Measurements from ENCODE around the gene OR6J1. TPM values are rescaled to one million over a fixed set of nuclear protein-coding genes. Genes with fewer than 3 reads are reported as not detected.
"Not testable (repeated sequence)": the region's sequence is repeated elsewhere in the genome, so short reads cannot be mapped to it uniquely, and the experiment has no call there.

The OR6J1 gene
- not detected for total RNA-seq

GRCh38 chr14:22644305-22644635, at the start of gene OR6J1:
Gene OR6J1 (minus strand): TSS chr14:22644352. CDS start chr14:22634811, 9,541 bp downstream.
- no peak within 1 kb of the TSS for H3K27ac ChIP-seq
- H3K4me1 ChIP-seq, result no peaks in the 10 kb centered on the region
- intact Hi-C loops (cut with DNase I), result no loop called here
- H3K27me3 ChIP-seq, result no peaks in the 10 kb centered on the region
- no peak for TF ChIP-seq CTCF (IDR thresholded peaks at IDR 0.05)
- no peaks in the 10 kb centered on the region for H3K36me3 ChIP-seq
- DNase-seq (ENCODE audit: low spot score in 2 of 2), result no peak
- H3K4me3 ChIP-seq, result no peak within 1 kb of the TSS
- H3K9me3 ChIP-seq, result no peaks in the 10 kb centered on the region

GRCh38 chr14:22692194-22692593, 48.0 kb upstream of the OR6J1 start:
- Histone ChIP-seq H3K27me3 (no peaks in the 10 kb centered on the region), H3K4me3 (no peak overlapping the region), H3K4me1 (no peaks in the 10 kb centered on the region), H3K27ac (no peak overlapping the region), H3K36me3 (no peaks in the 10 kb centered on the region), H3K9me3 (peaks cover 0 to 9% of the 10 kb centered on the region in 2 donors)
- intact Hi-C loops (cut with DNase I), result no loop called here
- TF ChIP-seq CTCF (IDR thresholded peaks at IDR 0.05), result no peak
- DNase-seq (ENCODE audit: low spot score in 2 of 2), result no peak

- Histone ChIP-seq H3K27ac (no peak overlapping the region), H3K27me3 (no peaks in the 10 kb centered on the region), H3K4me1 (no peaks in the 10 kb centered on the region), H3K9me3 (peaks cover 0 to 9% of the 10 kb centered on the region in 2 donors), H3K4me3 (no peak overlapping the region), H3K36me3 (no peaks in the 10 kb centered on the region)
- intact Hi-C loops (cut with DNase I), result no loop called here
- no peak for TF ChIP-seq CTCF (IDR thresholded peaks at IDR 0.05)
- no peak for DNase-seq (ENCODE audit: low spot score in 2 of 2)
Observed at GRCh38 chr14:22691171-22691570, 47.0 kb upstream of the OR6J1 start.

- Histone ChIP-seq H3K4me3 (no peak overlapping the region), H3K9me3 (peaks cover 0 to 9% of the 10 kb centered on the region in 2 donors), H3K36me3 (no peaks in the 10 kb centered on the region), H3K27ac (no peak overlapping the region), H3K27me3 (no peaks in the 10 kb centered on the region), H3K4me1 (no peaks in the 10 kb centered on the region)
- intact Hi-C loops (cut with DNase I), result no loop called here
- TF ChIP-seq CTCF (IDR thresholded peaks at IDR 0.05), result no peak
- DNase-seq (ENCODE audit: low spot score in 2 of 2), result no peak
Observed at GRCh38 chr14:22689199-22689598, 45.0 kb upstream of the OR6J1 start.

GRCh38 chr14:22687969-22688368, 43.8 kb upstream of the OR6J1 start:
- H3K9me3 ChIP-seq; DNase-seq (ENCODE audit: low spot score in 2 of 2); H3K36me3 ChIP-seq; H3K27ac ChIP-seq; intact Hi-C loops (cut with DNase I); H3K27me3 ChIP-seq; H3K4me3 ChIP-seq; H3K4me1 ChIP-seq: not testable (repeated sequence)

GRCh38 chr14:22686176-22686611, 42.0 kb upstream of the OR6J1 start:
- H3K36me3 ChIP-seq; H3K4me3 ChIP-seq; intact Hi-C loops (cut with DNase I); DNase-seq (ENCODE audit: low spot score in 2 of 2); H3K27me3 ChIP-seq; H3K4me1 ChIP-seq; H3K9me3 ChIP-seq; H3K27ac ChIP-seq: not testable (repeated sequence)

GRCh38 chr14:22685467-22685866, 41.3 kb upstream of the OR6J1 start:
- Histone ChIP-seq H3K4me1 (no peaks in the 10 kb centered on the region), H3K27me3 (no peaks in the 10 kb centered on the region), H3K36me3 (no peaks in the 10 kb centered on the region), H3K4me3 (no peak overlapping the region), H3K9me3 (no peaks in the 10 kb centered on the region), H3K27ac (no peak overlapping the region)
- no peak for DNase-seq (ENCODE audit: low spot score in 2 of 2)
- no peak for TF ChIP-seq CTCF (IDR thresholded peaks at IDR 0.05)
- intact Hi-C loops (cut with DNase I), result no loop called here

GRCh38 chr14:22683428-22683827, 39.3 kb upstream of the OR6J1 start:
- H3K27ac ChIP-seq; H3K4me3 ChIP-seq; H3K4me1 ChIP-seq; H3K9me3 ChIP-seq; H3K36me3 ChIP-seq; H3K27me3 ChIP-seq; intact Hi-C loops (cut with DNase I); DNase-seq (ENCODE audit: low spot score in 2 of 2): not testable (repeated sequence)

Measured in ascending aorta (tissue), 2 donors.